GM12801 (cell line): ENCODE results near the gene CNGB1.

ENCODE experiments used
- TF ChIP-seq, protein P1 (sequence below): IDR thresholded peaks from one replicate; pipeline ENCODE4 v1.5.1; 2011; ENCODE audit warnings: control low read depth; ENCODE audit not compliant: insufficient read length; ENCODE audit errors: extremely low read depth

The CNGB1 gene

DNA sequence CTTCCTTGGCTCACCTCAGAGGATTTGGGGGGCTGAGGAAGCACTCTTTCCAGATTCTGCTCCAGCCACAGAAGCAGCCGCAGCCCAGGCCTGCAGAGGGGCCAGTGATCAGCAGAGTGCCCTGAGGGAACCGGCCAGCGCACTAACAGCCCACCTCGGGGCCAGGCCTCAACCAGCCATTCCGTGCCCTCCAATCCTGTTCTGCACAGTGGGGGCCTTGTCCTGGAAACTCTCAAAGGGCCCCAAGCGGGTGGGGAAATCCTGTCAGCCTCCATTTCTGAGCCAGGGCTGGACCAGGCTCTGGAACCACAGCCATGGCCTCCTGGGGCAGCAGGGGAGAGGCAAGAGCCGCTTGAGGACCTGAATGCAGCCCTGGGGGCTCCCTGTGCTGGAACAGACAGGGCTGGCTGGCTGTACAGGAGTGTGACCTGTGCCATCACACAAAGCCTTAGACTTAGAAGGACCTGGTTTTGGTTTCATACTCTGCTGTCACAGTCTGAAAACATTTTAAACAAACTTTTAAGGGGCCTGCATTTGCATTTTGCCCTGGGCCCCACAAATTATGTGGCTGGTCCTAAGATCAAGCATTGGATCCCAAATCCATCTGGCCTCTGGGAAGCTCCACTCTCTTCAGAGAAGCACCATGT, 10.0 kb downstream of the CNGB1 start:
- TF ChIP-seq, protein P1, sequence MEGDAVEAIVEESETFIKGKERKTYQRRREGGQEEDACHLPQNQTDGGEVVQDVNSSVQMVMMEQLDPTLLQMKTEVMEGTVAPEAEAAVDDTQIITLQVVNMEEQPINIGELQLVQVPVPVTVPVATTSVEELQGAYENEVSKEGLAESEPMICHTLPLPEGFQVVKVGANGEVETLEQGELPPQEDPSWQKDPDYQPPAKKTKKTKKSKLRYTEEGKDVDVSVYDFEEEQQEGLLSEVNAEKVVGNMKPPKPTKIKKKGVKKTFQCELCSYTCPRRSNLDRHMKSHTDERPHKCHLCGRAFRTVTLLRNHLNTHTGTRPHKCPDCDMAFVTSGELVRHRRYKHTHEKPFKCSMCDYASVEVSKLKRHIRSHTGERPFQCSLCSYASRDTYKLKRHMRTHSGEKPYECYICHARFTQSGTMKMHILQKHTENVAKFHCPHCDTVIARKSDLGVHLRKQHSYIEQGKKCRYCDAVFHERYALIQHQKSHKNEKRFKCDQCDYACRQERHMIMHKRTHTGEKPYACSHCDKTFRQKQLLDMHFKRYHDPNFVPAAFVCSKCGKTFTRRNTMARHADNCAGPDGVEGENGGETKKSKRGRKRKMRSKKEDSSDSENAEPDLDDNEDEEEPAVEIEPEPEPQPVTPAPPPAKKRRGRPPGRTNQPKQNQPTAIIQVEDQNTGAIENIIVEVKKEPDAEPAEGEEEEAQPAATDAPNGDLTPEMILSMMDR: no peak

DNA sequence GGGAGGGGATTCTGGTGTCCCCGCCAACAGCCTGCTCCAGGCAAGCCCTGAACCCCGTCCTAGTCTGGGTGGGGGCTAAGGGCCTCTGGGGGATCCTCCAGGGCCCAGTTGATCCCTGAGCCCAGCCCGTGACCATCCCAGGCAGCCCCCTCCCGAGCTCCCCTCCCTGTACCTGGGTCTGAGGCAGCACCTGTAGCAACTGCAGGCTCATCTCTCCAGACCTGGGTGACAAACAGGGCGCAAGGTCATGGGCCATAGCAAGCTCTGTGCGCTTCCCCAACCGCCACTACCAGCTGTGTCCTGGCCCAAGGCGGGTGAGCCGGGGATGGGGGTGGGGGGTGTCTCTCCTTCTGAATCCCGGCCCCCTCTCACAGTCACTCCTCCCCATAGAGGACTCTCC, 10.6 kb downstream of the CNGB1 start:
- TF ChIP-seq, protein P1: no peak

DNA sequence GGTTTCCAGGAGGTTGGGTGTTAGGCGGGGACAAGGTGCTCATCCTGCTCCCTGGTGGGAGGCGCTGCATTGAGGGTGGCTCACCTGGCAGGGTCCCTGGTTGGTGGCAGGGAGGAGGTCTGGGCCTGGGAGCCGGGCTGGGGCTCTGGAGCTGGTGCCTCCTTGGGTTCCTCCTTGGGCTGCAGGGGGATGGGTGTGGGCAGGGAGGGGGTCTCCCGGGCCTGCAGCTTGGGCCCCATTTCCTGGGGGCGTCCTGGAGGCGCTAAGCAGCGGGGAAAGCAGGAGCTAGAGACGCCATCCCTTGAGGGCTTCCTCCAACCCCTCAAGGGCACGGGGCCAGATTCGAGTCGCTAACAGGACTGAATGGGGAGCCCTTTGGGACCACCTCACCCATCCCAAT, 11.1 kb downstream of the CNGB1 start:
- TF ChIP-seq, protein P1: no peak

DNA sequence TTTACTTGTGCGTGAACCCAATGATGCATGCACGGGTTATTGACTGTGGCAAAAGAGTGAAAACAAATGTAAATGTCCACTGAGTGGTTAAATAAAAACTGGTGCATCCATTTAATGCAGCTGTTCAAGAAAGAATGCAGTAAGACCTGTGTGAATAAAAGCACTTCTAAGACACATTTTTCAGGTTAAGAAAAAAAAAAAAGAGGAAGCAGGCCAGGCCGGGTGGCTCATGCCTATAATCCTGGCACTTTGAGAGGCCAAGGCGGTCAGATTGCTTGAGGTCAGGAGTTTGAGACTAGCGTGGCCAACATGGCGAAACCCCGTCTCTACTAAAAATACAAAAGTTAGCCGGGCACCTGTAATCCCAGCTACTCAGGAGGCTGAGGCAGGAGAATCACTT, 11.8 kb downstream of the CNGB1 start:
- TF ChIP-seq, protein P1: no peak

DNA sequence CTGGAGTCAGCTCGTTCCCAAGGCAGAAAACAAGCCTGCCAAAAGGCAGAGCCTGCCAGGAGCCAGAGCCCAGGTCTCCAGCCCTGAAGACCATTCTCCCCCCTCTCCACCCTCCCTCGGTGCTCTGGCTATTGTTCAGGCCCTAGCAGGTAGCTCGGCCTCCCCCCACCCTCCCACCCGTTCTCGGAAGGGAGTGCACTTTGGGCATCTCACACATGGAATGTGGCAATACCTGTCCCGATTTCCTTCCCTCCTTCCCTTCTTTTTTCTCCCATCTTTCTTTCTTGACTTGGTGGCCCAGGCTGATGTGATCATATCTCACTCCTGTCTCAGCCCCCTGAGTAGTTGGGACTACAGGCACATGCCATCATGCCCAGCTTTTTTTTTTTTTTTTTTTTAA, 12.4 kb downstream of the CNGB1 start:
- TF ChIP-seq, protein P1: no peak

DNA sequence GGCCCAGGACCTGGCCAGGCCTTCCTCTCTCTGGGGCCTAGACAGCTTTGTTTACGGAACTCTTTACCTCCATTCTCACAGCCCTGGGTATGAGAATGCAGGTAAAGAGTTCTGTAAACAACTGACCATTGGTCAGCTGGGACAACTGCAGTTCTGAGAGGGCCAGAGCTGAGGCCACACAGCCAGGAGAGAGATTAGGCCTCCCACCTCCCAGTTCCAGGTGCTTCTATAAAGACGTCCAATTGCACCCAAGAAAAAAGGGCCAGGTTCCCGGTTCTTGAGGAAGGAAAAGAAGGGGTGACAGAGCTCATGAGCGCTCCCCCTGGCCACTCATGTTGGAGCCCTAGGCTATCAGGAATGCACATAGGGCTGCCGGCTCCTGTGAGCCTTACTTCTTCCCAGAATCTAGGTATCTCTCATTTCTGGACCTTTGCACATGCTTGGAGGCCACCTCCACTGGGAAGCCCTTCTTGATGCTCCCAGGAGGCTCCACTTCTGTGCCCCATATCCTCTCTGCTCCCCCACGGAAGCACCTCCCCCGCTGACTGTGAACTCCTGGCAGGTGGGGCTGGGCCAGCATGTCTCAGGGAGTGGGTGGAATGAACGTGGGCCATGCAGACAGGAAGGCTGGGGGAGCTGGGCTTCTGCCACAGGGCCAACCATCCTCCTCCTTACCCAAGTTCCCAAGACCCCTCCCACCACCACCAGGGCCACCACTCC, 13.1 kb downstream of the CNGB1 start:
- TF ChIP-seq, protein P1: no peak

DNA sequence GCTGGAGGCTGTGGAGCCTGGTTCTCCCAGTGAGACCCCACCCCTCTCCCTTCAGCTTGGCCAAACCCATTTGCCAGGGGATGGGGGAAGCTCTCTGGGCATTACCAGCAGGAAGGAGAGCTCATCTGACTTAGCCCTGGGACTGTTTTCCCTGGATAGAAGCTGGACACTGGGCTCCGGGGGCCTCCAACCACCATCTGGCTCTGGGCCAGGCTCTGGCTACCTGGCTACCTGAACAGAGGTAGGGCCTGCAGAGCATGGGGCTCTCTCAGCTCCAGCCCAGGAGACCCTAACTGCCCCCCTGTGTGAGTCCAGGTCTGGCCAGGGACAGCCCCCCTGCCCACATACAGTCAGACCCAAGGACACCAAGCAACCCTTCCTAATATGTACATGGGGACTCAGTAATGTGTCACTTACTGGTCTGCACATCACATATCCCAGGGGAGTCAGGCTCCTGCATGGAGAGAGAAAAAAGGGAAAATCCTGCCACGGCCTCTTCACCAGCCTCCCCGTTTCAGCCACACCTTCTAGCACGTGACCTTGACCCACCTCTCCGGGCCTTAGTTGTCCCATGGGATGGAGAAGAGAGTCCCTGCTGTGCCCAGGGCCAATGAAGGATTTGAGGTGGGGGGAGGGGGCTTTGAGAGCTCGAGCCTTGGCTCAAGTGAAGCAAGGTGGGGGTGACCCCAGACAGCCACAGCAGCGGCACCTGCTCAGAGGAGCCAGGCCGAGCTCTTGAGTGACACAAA, 13.8 kb downstream of the CNGB1 start:
- TF ChIP-seq, protein P1: no peak
